ENCODE data around the gene SNCAIP.

Gene SNCAIP

GRCh38 chr5:122465994-122466393, 154.0 kb downstream of the SNCAIP start:
- no peak overlapping the region for H3K27ac ChIP-seq (replicated peaks)
- H3K27me3 ChIP-seq (ENCODE audit: insufficient read depth, poor library complexity, severe bottlenecking) = no peaks in the 10 kb centered on the region
- no peak overlapping the region for H3K4me3 ChIP-seq (replicated peaks; ENCODE audit: insufficient read depth, low read length)
- no peak for TF ChIP-seq GABPA (IDR thresholded peaks at IDR 0.05; ENCODE audit: low read depth)
- TF ChIP-seq REST (IDR thresholded peaks at IDR 0.05; ENCODE audit: insufficient replicate concordance, low read depth) = no peak
- TF ChIP-seq CTCF (IDR thresholded peaks at IDR 0.05; ENCODE audit: insufficient read depth, low read length) = no peak
- TF ChIP-seq POLR2AphosphoS5 (IDR thresholded peaks at IDR 0.05; ENCODE audit: low read depth) = no peak
- TF ChIP-seq SPI1 (IDR thresholded peaks at IDR 0.05; ENCODE audit: borderline replicate concordance, low read depth) = no peak
- no peak for DNase-seq (ENCODE audit: low read depth in 1 of 2, low spot score in 1 of 2)

GRCh38 chr5:122468351-122469116, 156.5 kb downstream of the SNCAIP start:
- Histone ChIP-seq H3K4me3 (replicated peaks; ENCODE audit: insufficient read depth, low read length) (no peak overlapping the region), H3K27ac (replicated peaks) (no peak overlapping the region), H3K27me3 (ENCODE audit: insufficient read depth, poor library complexity, severe bottlenecking) (no peaks in the 10 kb centered on the region)
- no peak for DNase-seq (ENCODE audit: low read depth in 1 of 2, low spot score in 1 of 2)
- TF ChIP-seq GABPA (IDR thresholded peaks at IDR 0.05; ENCODE audit: low read depth) (no peak), REST (IDR thresholded peaks at IDR 0.05; ENCODE audit: insufficient replicate concordance, low read depth) (no peak), CTCF (IDR thresholded peaks at IDR 0.05; ENCODE audit: insufficient read depth, low read length) (no peak), POLR2AphosphoS5 (IDR thresholded peaks at IDR 0.05; ENCODE audit: low read depth) (no peak), SPI1 (IDR thresholded peaks at IDR 0.05; ENCODE audit: borderline replicate concordance, low read depth) (no peak)

GRCh38 chr5:122469384-122469919, 157.4 kb downstream of the SNCAIP start:
- Histone ChIP-seq H3K27ac (replicated peaks) (no peak overlapping the region), H3K4me3 (replicated peaks; ENCODE audit: insufficient read depth, low read length) (no peak overlapping the region), H3K27me3 (ENCODE audit: insufficient read depth, poor library complexity, severe bottlenecking) (no peaks in the 10 kb centered on the region)
- no peak for DNase-seq (ENCODE audit: low read depth in 1 of 2, low spot score in 1 of 2)
- TF ChIP-seq SPI1 (IDR thresholded peaks at IDR 0.05; ENCODE audit: borderline replicate concordance, low read depth) = no peak
- no peak for TF ChIP-seq POLR2AphosphoS5 (IDR thresholded peaks at IDR 0.05; ENCODE audit: low read depth)
- TF ChIP-seq REST (IDR thresholded peaks at IDR 0.05; ENCODE audit: insufficient replicate concordance, low read depth) = no peak
- TF ChIP-seq CTCF (IDR thresholded peaks at IDR 0.05; ENCODE audit: insufficient read depth, low read length) = no peak
- no peak for TF ChIP-seq GABPA (IDR thresholded peaks at IDR 0.05; ENCODE audit: low read depth)
